ENCODE data around the gene PDE4D.

- no peak for TF ChIP-seq CTCF (IDR thresholded peaks at IDR 0.05)
- no peak for TF ChIP-seq POLR2A (IDR thresholded peaks at IDR 0.05)
Observed at GRCh38 chr5:59533730-59534108, 359.8 kb downstream of the PDE4D start.

Measured in right lobe of liver (tissue), 4 donors.